Prostate gland (tissue), 2 donors: Measurements from ENCODE around the gene VPS37B.

ENCODE experiments used
- POLR2A ChIP-seq: fragments of 450-650 bp; IDR thresholded peaks from one replicate; pipeline ENCODE4 v1.6.1; 2016; ENCODE audit warnings: antibody characterized with exemption, mild to moderate bottlenecking
- POLR2AphosphoS5 ChIP-seq: sonication (generic); formaldehyde crosslinking; IDR thresholded peaks from one replicate; pipeline ENCODE4 v1.6.1; 2017; ENCODE audit warnings: antibody characterized with exemption
- TF ChIP-seq, protein P1 (sequence below), 4 experiments: fragments of 200-600 bp in 2 of 4; fragments of 450-650 bp in 2 of 4; sonication (generic) in 2 of 4; IDR thresholded peaks; 1 replicate in 3 of 4; 2 replicates in 1 of 4; pipeline ENCODE4 v1.5.1; 2016 to 2019; ENCODE audit warnings: antibody characterized with exemption in 4 of 4, mild to moderate bottlenecking in 2 of 4, moderate library complexity in 2 of 4

GRCh38 chr12:122844366-122844971 is 51.5 kb downstream of the VPS37B start:
- TF ChIP-seq, protein P1, sequence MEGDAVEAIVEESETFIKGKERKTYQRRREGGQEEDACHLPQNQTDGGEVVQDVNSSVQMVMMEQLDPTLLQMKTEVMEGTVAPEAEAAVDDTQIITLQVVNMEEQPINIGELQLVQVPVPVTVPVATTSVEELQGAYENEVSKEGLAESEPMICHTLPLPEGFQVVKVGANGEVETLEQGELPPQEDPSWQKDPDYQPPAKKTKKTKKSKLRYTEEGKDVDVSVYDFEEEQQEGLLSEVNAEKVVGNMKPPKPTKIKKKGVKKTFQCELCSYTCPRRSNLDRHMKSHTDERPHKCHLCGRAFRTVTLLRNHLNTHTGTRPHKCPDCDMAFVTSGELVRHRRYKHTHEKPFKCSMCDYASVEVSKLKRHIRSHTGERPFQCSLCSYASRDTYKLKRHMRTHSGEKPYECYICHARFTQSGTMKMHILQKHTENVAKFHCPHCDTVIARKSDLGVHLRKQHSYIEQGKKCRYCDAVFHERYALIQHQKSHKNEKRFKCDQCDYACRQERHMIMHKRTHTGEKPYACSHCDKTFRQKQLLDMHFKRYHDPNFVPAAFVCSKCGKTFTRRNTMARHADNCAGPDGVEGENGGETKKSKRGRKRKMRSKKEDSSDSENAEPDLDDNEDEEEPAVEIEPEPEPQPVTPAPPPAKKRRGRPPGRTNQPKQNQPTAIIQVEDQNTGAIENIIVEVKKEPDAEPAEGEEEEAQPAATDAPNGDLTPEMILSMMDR (IDR thresholded peaks at IDR 0.05), result no peak
- TF ChIP-seq POLR2AphosphoS5, result no peak
- TF ChIP-seq POLR2A, result no peak
